Neuronal stem cell (in vitro differentiated cells): Measurements from ENCODE around the gene RPL13A.

ENCODE experiments used
- DNase-seq: peaks from one replicate; pipeline ENCODE4 v3.0.0-alpha.2; 2013; ENCODE audit warnings: low spot score
- H2AFZ ChIP-seq: one replicate; pipeline ENCODE4 v1.6.1; 2013; ENCODE audit warnings: mild to moderate bottlenecking, low read length, inconsistent platforms
- H2AK5ac ChIP-seq: 2 replicates; pipeline ENCODE4 v1.6.1; 2013; ENCODE audit warnings: low read depth, mild to moderate bottlenecking, inconsistent platforms, low read length, moderate library complexity, mixed read lengths
- H2BK120ac ChIP-seq: 2 replicates; pipeline ENCODE4 v1.6.1; 2013; ENCODE audit warnings: low read depth, mild to moderate bottlenecking, inconsistent platforms, low read length, moderate library complexity, mixed read lengths
- H2BK12ac ChIP-seq: one replicate; pipeline ENCODE4 v1.6.1; 2013; ENCODE audit warnings: low read length, inconsistent platforms
- H2BK15ac ChIP-seq: 2 replicates; pipeline ENCODE4 v1.6.1; 2013; ENCODE audit warnings: mild to moderate bottlenecking, low read length, inconsistent platforms, mixed read lengths
- H2BK5ac ChIP-seq: one replicate; pipeline ENCODE4 v1.6.1; 2013; ENCODE audit warnings: inconsistent platforms, mild to moderate bottlenecking, low read length, moderate library complexity
- H3K14ac ChIP-seq: one replicate; pipeline ENCODE4 v1.6.1; 2013; ENCODE audit warnings: low read length, inconsistent platforms
- H3K18ac ChIP-seq: 2 replicates; pipeline ENCODE4 v1.6.1; 2013; ENCODE audit warnings: low read length, inconsistent platforms
- H3K23ac ChIP-seq: 2 replicates; pipeline ENCODE4 v1.6.1; 2013; ENCODE audit warnings: low read depth, mild to moderate bottlenecking, mixed read lengths, low read length, inconsistent platforms; ENCODE audit not compliant: poor library complexity
- H3K27ac ChIP-seq: replicated peaks from 3 replicates; pipeline ENCODE4 v1.5.1; 2013; ENCODE audit warnings: low read length, inconsistent platforms
- H3K27me3 ChIP-seq, 3 experiments: 2 replicates each; pipeline ENCODE4 v1.6.1; 2013; ENCODE audit warnings: low read length in 3 of 3, mild to moderate bottlenecking in 2 of 3, inconsistent platforms in 1 of 3, low read depth in 1 of 3, mixed read lengths in 1 of 3, moderate library complexity in 1 of 3; ENCODE audit not compliant: control insufficient read depth in 3 of 3, insufficient read depth in 3 of 3
- H3K36me3 ChIP-seq, 2 donors: replicated peaks in 1 of 2; 2 replicates each; pipeline ENCODE4 v1.6.1; 2013; ENCODE audit warnings: low read length in 2 of 2; ENCODE audit not compliant: control insufficient read depth in 2 of 2, insufficient read depth in 2 of 2
- H3K4ac ChIP-seq: 2 replicates; pipeline ENCODE4 v1.6.1; 2013; ENCODE audit warnings: inconsistent platforms, mild to moderate bottlenecking, low read length, moderate library complexity
- H3K4me1 ChIP-seq, 2 donors: 1 replicate in 1 of 2; 2 replicates in 1 of 2; pipeline ENCODE4 v1.6.1; 2013; ENCODE audit warnings: low read length in 2 of 2, low read depth in 1 of 2; ENCODE audit not compliant: control insufficient read depth in 2 of 2, insufficient read depth in 1 of 2
- H3K4me2 ChIP-seq: one replicate; pipeline ENCODE4 v1.6.1; 2013; ENCODE audit warnings: mild to moderate bottlenecking, low read length, inconsistent platforms; ENCODE audit not compliant: insufficient read depth, poor library complexity, severe bottlenecking
- H3K4me3 ChIP-seq, 2 donors: 2 replicates each; pipeline ENCODE4 v1.5.1; 2013; ENCODE audit warnings: low read length in 2 of 2, mild to moderate bottlenecking in 2 of 2, inconsistent platforms in 1 of 2, moderate library complexity in 1 of 2
- H3K79me1 ChIP-seq: one replicate; pipeline ENCODE4 v1.6.1; 2013; ENCODE audit warnings: low read depth, mild to moderate bottlenecking, inconsistent platforms, low read length, moderate library complexity
- H3K9ac ChIP-seq: one replicate; pipeline ENCODE4 v1.6.1; 2013; ENCODE audit warnings: mild to moderate bottlenecking, low read depth, low read length, inconsistent platforms; ENCODE audit not compliant: poor library complexity
- H3K9me3 ChIP-seq, 2 donors: replicated peaks in 1 of 2; 2 replicates each; pipeline versions ENCODE3 to v1.6.1; 2013; ENCODE audit warnings: low read length in 2 of 2, mild to moderate bottlenecking in 2 of 2, inconsistent platforms in 1 of 2, low read depth in 1 of 2, mixed read lengths in 1 of 2, moderate library complexity in 1 of 2; ENCODE audit not compliant: control insufficient read depth in 2 of 2, insufficient read depth in 1 of 2
- H4K8ac ChIP-seq: one replicate; pipeline ENCODE4 v1.6.1; 2013; ENCODE audit warnings: low read depth, mild to moderate bottlenecking, inconsistent platforms, low read length, moderate library complexity
- H4K91ac ChIP-seq: one replicate; pipeline ENCODE4 v1.6.1; 2013; ENCODE audit warnings: low read length, low read depth, mild to moderate bottlenecking, inconsistent platforms; ENCODE audit not compliant: poor library complexity
- WGBS, 2 donors: extraction: QIAGEN DNeasy Blood & Tissue Kit; methylation state at CpG; one replicate each; pipeline ENCODE4 v1.1.7; 2013; ENCODE audit warnings: missing lambda C conversion rate in 2 of 2, mixed read lengths in 1 of 2; ENCODE audit not compliant: insufficient read length in 2 of 2, insufficient replicate concordance in 1 of 2; ENCODE audit errors: extremely low coverage in 2 of 2; 5-methylcytosine and 5-hydroxymethylcytosine counted together

The RPL13A gene

GRCh38 chr19:49440439-49441209 lies 46.8 kb upstream of the RPL13A start:
- Histone ChIP-seq H3K9me3 (peaks cover 0 to 5% of the 10 kb centered on the region in 2 donors), H2BK5ac (no peak overlapping the region), H2AFZ (no peak overlapping the region), H3K4ac (no peak overlapping the region), H2BK12ac (no peak overlapping the region), H2BK15ac (peak overlapping the region; percentile 87), H3K79me1 (peaks cover 1% of the 10 kb centered on the region), H4K8ac (no peak overlapping the region), H3K23ac (no peak overlapping the region), H3K4me3 (peak overlapping the region in 1 of 2 donors; percentile 67), H3K27me3 (peaks cover 18 to 68% (median 67%) of the 10 kb centered on the region in 3 experiments), H3K18ac (peak overlapping the region; percentile 80), H3K14ac (no peak overlapping the region), H3K36me3 (no peaks in the 10 kb centered on the region), H2BK120ac (peak overlapping the region; percentile 30), H3K4me2 (peak overlapping the region; percentile 66), H3K9ac (no peak overlapping the region), H2AK5ac (peak overlapping the region; percentile 72), H3K4me1 (peaks cover 0 to 17% of the 10 kb centered on the region in 2 donors), H3K27ac (no peak overlapping the region), H4K91ac (no peak overlapping the region)
- no CpG with 5 or more reads among the region's 19 CpGs for WGBS, 2 donors
- no peak for DNase-seq

GRCh38 chr19:49441210-49441959 lies 46.0 kb upstream of the RPL13A start, which contains the start of gene SLC17A7:
TSS of gene SLC17A7 (minus strand) at chr19:49441527. CDS start at chr19:49441379, 148 bp downstream.
- WGBS, 2 donors: no CpG with 5 or more reads among the region's 56 CpGs
- peaks cover 0 to under 1% of the 10 kb centered on the region in 2 donors for H3K36me3 ChIP-seq
- peak within 1 kb of the TSS; percentile 87 for H2BK15ac ChIP-seq
- H2BK120ac ChIP-seq: peak within 1 kb of the TSS; percentile 30
- no peak within 1 kb of the TSS for H2BK12ac ChIP-seq
- H3K9ac ChIP-seq: no peak within 1 kb of the TSS
- H3K4me2 ChIP-seq: peak within 1 kb of the TSS; percentile 66
- H3K9me3 ChIP-seq: peaks cover 0 to 1% of the 10 kb centered on the region in 2 donors
- peaks cover 0 to 14% of the 10 kb centered on the region in 2 donors for H3K4me1 ChIP-seq
- no peak within 1 kb of the TSS for H3K4ac ChIP-seq
- peak; percentile 65 for DNase-seq
- peak within 1 kb of the TSS; percentile 99 for H2AFZ ChIP-seq
- no peak within 1 kb of the TSS for H2BK5ac ChIP-seq
- no peak within 1 kb of the TSS for H3K14ac ChIP-seq
- no peak within 1 kb of the TSS for H3K27ac ChIP-seq
- peak within 1 kb of the TSS; percentile 25 to 67 for H3K4me3 ChIP-seq
- H3K23ac ChIP-seq: no peak within 1 kb of the TSS
- H4K8ac ChIP-seq: no peak within 1 kb of the TSS
- H3K18ac ChIP-seq: peak within 1 kb of the TSS; percentile 80
- peak within 1 kb of the TSS; percentile 72 for H2AK5ac ChIP-seq
- H4K91ac ChIP-seq: no peak within 1 kb of the TSS
- H3K27me3 ChIP-seq: peaks cover 16 to 60% (median 60%) of the 10 kb centered on the region in 3 experiments
- H3K79me1 ChIP-seq: peaks cover 1% of the 10 kb centered on the region

GRCh38 chr19:49441960-49442350 lies 45.5 kb upstream of the RPL13A start:
- no peak overlapping the region for H2BK15ac ChIP-seq
- H3K79me1 ChIP-seq: peaks cover 1% of the 10 kb centered on the region
- no CpG with 5 or more reads among the region's 14 CpGs for WGBS, 2 donors
- no peak overlapping the region for H3K4me3 ChIP-seq
- peaks cover 11 to 54% (median 54%) of the 10 kb centered on the region in 3 experiments for H3K27me3 ChIP-seq
- peak overlapping the region; percentile 99 for H2AFZ ChIP-seq
- no peak overlapping the region for H3K18ac ChIP-seq
- no peak overlapping the region for H4K8ac ChIP-seq
- H3K9ac ChIP-seq: no peak overlapping the region
- H3K23ac ChIP-seq: no peak overlapping the region
- no peak overlapping the region for H2BK5ac ChIP-seq
- no peak for DNase-seq
- H2BK120ac ChIP-seq: no peak overlapping the region
- H3K4ac ChIP-seq: no peak overlapping the region
- no peak overlapping the region for H3K14ac ChIP-seq
- H3K36me3 ChIP-seq: peaks cover 5 to 6% of the 10 kb centered on the region in 2 donors
- H3K27ac ChIP-seq: no peak overlapping the region
- no peak overlapping the region for H2BK12ac ChIP-seq
- H4K91ac ChIP-seq: no peak overlapping the region
- H3K4me1 ChIP-seq: peaks cover 0 to 10% of the 10 kb centered on the region in 2 donors
- no peaks in the 10 kb centered on the region for H3K9me3 ChIP-seq
- no peak overlapping the region for H2AK5ac ChIP-seq
- peak overlapping the region; percentile 53 for H3K4me2 ChIP-seq

DNA sequence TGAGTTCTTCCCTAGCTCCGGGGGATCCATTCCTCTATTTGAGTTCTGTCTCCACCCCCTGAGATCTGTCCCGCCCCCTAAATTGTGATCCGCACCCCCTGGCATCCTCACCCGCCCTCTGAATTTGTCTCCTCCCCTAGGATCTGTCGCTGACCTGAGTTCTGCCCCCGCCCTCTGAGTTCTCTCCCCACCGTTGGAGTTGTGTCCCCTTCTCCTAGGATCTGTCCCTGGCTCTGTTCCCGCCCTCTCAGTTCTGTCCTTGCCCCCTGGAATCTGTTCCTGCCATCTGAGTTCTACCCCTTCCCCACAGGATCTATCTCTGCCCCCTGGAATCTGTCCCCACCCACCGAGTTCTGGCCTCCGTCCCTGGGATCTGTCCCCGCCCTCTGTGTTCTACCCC lies 45.1 kb upstream of the RPL13A start:
- no peaks in the 10 kb centered on the region for H3K9me3 ChIP-seq
- peak overlapping the region in 1 of 2 donors; percentile 25 for H3K4me3 ChIP-seq
- H2AK5ac ChIP-seq: peak overlapping the region; percentile 3
- no peak overlapping the region for H2BK15ac ChIP-seq
- H3K79me1 ChIP-seq: peaks cover 1% of the 10 kb centered on the region
- no peak overlapping the region for H3K14ac ChIP-seq
- no peak overlapping the region for H4K8ac ChIP-seq
- no peak overlapping the region for H3K27ac ChIP-seq
- H3K36me3 ChIP-seq: peaks cover 9 to 10% of the 10 kb centered on the region in 2 donors
- H2AFZ ChIP-seq: peak overlapping the region; percentile 99
- H3K18ac ChIP-seq: peak overlapping the region; percentile 50
- H2BK12ac ChIP-seq: no peak overlapping the region
- peaks cover 9 to 50% (median 50%) of the 10 kb centered on the region in 3 experiments for H3K27me3 ChIP-seq
- no peak overlapping the region for H3K9ac ChIP-seq
- no peak overlapping the region for H3K4ac ChIP-seq
- WGBS, 2 donors: no CpG with 5 or more reads among the region's 11 CpGs
- no peak overlapping the region for H4K91ac ChIP-seq
- no peak overlapping the region for H3K23ac ChIP-seq
- DNase-seq: no peak
- H2BK120ac ChIP-seq: no peak overlapping the region
- peaks cover 0 to 10% of the 10 kb centered on the region in 2 donors for H3K4me1 ChIP-seq
- no peak overlapping the region for H2BK5ac ChIP-seq
- peak overlapping the region; percentile 53 for H3K4me2 ChIP-seq
